ENCODE measurements around the gene RIPOR3.
"Not testable (repeated sequence)": the region's sequence is repeated elsewhere in the genome, so short reads cannot be mapped to it uniquely, and the experiment has no call there.

RIPOR3 gene

DNA sequence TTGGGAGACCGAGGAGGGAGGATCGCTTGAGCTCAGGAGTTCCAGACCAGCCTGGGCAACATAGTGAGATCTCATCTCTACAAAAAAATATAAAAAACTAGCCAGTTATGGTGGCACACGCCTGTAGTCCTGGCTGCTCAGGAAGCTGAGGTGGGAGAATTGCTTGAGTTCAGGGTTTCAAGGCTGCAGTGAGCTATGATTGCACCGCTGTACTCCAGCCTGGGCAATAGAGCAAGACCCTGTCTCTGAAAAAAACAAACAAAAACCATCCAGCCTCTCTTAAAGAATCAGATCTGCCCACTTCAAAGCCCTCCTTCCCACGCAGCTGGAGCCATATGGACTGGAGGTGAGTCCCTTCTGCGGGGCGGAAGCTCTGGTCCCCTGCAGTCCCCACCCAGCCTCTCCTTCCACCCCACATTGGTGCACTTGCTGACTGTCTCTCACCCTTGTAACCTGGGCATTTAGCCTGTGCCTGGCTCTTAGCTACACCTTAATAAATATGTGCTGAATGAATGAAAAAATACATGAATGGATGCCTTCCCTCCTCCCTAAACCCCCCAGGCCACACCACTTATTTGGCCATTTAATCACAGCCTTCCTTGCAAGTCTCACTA is 32.9 kb upstream of the RIPOR3 start:
- DNase-seq (ENCODE audit: extremely low read depth in 1 of 2, low read depth in 1 of 2): no peak

DNA sequence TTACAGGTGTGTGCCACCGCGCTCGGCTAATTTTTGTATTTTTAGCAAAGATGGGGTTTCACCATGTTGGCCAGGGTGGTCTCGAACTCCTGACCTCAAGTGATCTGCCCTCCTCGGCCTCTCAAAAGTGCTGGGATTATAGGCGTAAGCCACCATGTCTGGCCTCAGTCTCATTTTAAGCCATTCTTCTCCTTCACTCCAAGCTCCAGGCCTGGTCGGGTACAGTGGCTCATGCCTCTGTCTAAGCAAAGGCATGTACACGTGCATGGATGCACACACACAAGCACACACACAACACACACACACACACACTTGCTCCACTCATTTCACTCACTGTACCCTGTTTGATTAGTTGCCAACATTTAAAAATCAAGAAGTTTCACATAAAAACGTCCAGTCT is 32.3 kb upstream of the RIPOR3 start:
- no peak for DNase-seq (ENCODE audit: extremely low read depth in 1 of 2, low read depth in 1 of 2)

DNA sequence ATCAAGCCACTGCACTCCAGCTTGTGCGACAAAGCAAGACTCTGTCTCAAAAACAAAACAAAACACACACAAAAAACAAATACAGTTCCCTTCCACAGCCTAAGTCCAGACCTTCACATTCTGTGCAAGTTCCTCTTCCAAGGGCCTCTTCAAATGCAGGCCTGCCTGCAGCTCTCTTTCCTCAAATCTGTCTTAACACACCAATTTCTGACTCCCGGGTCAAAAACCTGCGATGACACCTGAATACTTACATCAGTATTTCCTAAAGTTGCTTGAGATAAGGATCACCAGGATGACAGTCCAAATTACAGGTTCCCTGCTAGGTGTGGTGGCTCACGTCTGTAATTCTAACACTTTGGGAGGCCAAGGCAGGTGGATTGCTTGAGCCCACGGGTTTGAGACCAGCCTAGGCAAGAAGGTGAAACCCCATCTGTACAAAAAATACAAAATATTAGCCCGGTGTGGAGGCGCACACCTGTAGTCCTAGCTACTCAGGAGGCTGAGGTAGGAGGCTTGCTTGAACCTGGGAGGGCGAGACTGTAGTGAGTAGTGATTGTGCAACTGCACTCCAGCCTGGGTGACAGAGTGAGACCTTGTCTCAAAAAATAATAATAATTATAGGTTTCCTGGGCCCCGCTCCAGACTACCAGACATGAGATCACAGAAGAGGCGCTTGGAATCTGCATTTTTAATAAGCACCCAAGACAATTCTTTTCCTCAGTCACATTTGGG is 31.2 kb upstream of the RIPOR3 start:
- no peak for DNase-seq (ENCODE audit: extremely low read depth in 1 of 2, low read depth in 1 of 2)

DNA sequence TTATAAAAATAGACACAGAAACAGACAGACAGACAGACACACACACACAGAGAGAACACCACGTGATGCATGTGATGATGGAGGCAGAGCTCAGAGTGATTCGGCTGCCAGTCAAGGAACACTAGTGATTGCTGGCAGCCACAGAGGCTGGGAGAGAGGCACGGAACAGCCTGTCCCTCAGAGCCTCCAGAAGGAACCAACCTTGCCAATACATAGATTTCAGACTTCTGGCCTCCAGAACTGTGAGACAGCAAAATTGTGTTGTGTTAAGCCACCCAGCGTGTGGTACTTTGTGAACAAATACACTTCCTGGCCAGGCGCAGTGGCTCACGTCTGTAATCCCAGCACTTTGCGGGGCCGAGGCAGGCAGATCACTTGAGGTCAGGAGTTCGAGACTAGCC is 30.5 kb upstream of the RIPOR3 start:
- no peak for DNase-seq (ENCODE audit: extremely low read depth in 1 of 2, low read depth in 1 of 2)

DNA sequence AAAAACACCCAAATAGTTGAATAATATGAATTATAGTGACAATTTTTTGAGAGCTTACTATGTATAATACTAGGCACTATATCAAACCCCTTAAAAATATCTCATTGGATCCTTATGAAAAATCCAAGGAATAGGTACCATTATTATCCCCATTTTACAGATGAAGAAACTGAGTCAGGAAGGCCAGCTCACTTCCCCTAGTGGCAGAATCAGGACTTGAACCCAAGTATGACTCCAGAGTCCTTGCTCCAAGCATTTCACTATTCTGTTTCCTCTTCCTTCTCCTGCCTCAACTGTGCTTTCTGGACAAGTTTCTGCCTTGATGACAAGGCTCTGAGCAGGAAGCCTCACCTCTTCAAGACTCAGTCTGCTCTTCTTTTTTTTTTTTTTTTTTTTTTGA is 29.2 kb upstream of the RIPOR3 start:
- no peak for DNase-seq (ENCODE audit: extremely low read depth in 1 of 2, low read depth in 1 of 2)

DNA sequence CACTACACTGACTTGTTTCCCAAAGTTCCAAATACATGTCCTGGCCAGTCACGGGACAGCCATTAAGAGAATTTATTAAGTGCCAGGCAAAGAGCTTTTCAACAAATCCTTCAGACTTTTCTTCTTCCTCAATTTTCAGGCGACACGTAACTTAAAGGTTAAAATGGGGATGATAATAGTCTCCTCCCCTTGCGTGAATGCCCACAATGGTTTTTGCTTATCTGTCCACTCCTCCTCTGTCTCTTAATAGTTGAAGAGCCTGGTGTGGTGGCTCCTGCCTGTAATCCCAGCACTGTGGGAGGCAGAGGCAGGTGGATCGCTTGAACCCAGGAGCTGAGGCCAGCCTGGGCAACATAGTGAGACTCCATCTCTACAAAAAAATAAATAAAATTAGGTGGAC is 28.7 kb upstream of the RIPOR3 start:
- no peak for DNase-seq (ENCODE audit: extremely low read depth in 1 of 2, low read depth in 1 of 2)

DNA sequence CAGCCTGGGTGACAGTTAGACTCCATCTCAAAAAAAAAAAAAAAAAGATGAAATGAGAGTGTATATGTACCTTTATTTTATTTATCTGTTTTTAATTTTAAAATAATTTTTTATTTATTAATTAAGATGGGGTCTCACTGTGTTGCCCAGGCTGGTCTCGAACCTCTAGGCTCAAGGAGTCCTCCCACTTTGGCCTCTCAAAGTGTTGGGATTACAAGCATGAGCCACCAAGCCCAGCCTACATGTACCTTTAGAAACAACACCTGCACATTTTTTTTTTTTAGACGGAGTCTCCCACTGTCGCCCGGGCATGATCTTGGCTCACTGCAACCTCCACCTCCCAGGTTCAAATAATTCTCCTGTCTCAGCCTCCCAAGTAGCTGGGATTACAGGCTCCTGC is 28.0 kb upstream of the RIPOR3 start:
- DNase-seq (ENCODE audit: extremely low read depth in 1 of 2, low read depth in 1 of 2): no peak

DNA sequence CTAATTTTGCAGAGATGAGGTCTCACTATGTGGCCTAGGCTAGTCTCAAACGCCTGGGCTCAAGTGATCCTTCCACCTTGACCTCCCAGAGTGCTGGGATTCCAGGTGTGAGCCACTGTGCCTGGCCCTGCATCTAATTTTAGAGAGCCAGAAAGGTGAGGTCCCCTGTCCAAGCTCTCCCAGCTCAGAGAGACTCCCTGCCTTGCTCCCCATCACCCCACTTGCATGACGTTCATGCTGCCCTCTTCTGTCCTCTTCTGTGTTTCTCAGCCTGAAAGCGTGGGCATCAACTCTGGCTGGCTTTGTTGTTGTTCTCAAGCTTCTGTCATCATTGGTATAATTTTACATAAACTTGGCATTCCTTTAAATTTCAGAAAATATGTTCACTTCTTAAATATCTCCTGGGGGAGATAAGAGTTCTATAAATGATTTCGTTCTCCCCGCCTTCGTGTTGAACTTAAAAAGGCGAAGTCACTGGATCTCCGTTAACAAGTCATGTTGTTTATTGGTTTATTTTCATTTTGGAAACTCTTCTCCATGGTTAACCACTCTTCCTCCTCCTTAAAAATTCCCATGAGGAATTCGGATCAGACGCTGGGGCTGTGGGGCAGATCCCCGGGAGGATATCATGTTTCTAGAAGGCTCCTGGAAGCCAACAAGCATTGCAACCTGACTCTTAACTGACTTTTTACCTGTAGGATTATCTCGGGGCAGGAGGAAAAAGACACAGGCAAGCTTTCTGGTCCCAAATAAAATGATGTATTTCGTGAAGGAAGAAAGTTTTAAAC is 26.8 kb upstream of the RIPOR3 start:
- DNase-seq (ENCODE audit: extremely low read depth in 1 of 2, low read depth in 1 of 2): no peak

DNA sequence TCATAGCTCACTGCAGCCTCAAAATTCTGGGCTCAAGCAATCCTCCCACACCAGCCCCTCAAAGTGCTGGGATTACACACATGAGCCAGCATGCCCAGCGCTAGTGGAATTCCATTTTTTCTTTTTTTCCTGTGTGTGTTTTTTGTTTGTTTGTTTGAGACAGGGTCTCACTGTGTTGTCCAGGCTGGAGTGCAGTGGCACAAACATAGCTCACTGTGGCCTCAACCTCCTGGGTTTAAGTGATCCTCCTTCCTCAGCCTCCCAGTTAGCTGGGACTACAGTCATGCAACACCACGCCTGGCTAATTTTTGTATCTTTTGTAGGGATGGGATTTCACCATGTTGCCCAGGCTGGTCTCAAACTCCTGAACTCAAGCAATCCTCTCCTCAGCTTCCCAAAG is 26.0 kb upstream of the RIPOR3 start:
- DNase-seq (ENCODE audit: extremely low read depth in 1 of 2, low read depth in 1 of 2): no peak

DNA sequence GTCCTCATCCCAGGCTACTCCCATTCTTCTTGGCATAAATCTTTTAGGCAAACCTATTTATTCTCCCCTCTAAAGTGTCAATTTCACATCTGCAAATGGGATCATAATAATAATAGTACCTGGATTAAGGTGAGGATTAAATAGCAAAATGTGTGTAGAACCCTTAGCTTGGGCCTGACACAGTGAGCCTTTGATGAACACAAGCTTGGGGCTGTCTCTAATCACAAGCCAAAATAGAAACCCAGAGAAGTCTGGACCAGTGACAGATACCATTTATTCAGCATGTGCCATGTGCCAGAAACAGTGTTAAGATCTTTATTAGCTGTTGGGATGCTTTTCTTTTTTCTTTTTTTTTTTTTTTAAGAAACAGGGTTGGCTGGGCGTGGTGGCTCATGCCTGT is 25.2 kb upstream of the RIPOR3 start:
- no peak for DNase-seq (ENCODE audit: extremely low read depth in 1 of 2, low read depth in 1 of 2)

DNA sequence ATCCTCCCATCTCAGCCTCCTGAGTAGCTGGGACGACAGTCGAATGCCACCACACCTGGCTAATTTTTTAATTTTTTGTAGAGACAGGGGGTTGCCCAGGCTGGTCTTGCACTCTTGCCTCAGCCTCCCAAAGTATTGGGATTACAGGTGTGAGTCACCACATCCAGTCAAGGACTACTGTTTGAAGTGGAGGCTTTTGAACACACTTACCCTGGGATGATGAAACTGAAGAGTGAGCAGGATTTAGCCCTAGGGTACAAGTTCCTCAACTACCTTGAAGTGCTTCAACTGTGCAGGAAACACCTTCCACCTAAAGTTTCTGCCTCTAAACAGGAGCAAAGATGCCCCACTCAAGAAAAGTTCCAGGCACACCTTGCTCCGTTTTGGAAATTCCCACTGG is 24.4 kb upstream of the RIPOR3 start:
- no peak for DNase-seq (ENCODE audit: extremely low read depth in 1 of 2, low read depth in 1 of 2)

DNA sequence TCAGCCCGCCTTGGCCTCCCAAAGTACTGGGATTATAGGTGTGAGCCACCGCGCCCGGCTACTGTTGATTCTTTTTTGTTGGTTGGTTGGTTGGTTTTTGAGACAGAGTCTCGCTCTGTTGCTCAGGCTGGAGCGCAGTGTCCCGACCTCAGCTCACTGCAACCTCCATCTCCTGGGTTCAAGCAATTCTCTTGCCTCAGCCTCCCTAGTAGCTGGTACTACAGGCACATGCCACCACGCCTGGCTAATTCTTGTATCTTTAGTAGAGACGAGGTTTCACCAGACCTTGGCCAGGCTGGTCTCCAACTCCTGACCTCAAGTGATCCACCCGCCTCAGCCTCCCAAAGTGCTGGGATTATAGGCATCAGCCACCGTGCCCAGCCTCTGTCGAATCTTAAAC is 23.1 kb upstream of the RIPOR3 start:
- DNase-seq (ENCODE audit: extremely low read depth in 1 of 2, low read depth in 1 of 2): not testable (repeated sequence)

DNA sequence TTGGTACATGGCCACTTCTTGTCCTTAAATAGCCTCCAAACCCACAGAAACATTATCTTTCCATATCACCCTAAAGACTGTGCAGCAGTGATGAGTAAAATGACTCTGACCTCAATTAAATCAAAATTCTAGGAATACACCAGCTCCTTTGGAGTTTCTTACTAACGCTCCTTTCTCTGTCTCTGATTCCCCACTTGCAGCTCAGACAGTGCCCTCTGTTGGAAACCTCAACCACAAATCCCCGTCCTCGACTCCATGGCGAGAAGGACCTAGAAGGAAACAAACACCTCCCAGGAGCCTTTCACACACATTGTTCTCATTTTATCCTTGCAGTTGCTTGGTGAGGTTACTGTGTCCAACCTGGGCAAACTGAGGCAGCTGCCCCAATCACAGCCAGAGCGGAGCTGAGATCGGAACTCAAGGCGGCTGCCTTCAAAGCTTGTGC is 22.3 kb upstream of the RIPOR3 start:
- no peak for DNase-seq (ENCODE audit: extremely low read depth in 1 of 2, low read depth in 1 of 2)

DNA sequence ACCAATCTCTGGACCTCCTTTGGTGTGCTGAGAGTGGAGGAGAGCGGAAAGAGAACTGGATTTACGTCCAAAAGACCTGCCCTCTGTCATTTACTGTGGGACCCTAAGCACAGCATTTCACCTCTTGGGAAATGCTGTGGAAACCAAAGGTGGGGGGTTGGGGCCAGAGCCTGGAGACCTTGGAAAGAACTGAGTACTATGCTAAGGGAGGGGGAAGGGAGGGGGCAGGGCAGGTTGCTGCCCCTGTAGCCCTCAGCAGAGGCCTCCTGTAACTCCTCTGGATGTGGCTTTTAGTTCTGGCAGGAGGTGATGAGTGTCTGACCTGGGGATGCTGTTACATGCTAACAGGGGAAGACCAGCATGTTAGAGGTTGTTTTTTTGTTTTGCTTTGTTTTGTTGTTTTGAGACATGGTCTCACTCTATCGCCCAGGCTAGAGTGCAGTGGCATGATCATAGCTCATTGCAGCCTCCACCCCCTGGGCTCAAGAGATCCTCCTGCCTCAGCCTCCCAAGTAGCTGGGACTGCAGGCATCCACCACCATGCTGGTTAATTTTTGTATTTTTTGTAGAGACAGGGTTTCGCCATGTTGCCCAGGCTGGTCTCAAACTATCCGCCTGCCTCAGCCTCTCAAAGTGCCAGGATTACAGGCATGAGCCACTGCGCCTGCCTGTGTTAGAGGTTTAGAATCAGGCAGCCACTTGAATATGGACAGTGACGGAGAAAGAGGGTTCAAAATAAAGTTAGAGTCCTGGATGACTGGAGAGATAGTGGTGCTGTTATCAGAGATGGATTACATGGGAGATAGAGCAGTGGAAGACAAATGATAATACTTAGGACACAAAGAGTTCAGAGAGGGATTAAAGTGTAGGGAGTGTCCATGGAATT is 21.7 kb upstream of the RIPOR3 start:
- DNase-seq (ENCODE audit: extremely low read depth in 1 of 2, low read depth in 1 of 2): no peak

DNA sequence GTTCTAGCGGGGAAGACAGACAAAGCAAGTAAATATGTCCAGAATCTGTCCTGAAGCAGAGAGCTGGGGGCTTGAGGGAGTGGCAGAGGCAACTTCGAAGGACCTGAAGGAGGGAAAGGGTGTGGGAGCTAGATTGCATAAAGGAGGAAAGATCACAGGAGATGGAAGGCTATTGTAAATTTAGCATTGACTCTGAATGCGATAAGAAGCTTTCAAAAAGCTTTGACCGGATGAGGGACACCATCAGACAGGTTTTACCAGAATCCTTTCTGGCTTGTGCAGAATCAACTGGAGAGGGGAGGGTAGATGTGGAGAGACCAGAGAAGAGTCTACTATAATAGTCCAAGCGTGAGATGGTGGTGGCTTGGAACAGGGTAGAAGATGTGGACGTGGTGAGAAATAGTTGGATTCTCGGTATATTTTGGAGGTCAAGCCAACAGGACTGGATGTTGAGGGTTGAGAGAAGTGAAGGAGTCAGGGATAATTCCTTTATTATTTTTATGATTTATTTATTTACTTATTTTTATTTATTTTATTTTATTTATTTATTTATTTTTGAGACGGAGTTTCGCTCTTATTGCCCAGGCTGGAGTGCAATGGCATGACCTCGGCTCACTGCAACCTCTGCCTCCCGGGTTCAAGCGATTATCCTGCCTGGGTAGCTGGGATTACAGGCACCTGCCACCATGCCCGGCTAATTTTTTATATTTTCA is 19.9 kb upstream of the RIPOR3 start:
- no peak for DNase-seq (ENCODE audit: extremely low read depth in 1 of 2, low read depth in 1 of 2)

DNA sequence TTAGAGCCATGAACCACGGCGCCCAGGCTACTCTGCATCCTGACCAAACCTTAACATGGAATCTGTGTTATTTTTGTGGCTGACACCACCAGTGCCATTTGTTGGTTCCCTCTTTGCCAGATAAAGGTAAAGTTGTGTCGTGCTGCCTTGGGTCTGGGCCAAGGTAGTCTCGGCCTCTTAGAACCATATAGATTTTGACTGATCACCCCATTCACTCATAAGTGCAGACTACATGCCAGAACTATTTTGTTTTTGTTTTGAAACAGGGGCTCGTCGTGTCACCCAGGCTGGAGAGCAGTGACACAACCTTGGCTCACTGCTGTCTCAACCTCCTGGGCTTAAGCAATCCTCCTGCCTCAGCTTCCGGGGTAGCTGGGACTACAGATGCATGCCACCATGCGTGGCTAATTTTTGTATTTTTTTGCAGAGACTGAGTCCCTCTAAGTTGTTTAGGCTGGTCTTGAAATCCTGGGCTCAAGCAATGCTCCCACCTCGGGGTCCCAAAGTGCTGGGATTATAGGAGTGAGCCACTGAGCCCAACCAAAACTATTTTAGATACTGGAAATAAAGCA is 19.2 kb upstream of the RIPOR3 start:
- DNase-seq (ENCODE audit: extremely low read depth in 1 of 2, low read depth in 1 of 2): no peak

DNA sequence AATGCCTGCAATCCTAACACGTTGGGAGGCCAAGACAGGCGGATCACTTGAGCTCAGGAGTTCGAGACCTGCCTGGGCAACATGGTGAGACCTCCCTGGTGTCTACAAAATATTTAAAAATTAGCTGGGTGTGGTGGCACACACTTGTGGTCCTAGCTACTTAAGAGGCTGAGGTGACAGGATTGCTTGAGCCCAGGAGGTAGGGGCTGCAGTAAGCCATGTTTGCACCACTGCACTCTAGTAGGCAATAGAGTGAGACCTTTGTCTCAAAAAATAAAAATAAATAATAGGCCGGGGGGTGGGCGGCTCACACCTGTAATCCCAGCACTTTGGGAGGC is 18.3 kb upstream of the RIPOR3 start:
- DNase-seq (ENCODE audit: extremely low read depth in 1 of 2, low read depth in 1 of 2): no peak

DNA sequence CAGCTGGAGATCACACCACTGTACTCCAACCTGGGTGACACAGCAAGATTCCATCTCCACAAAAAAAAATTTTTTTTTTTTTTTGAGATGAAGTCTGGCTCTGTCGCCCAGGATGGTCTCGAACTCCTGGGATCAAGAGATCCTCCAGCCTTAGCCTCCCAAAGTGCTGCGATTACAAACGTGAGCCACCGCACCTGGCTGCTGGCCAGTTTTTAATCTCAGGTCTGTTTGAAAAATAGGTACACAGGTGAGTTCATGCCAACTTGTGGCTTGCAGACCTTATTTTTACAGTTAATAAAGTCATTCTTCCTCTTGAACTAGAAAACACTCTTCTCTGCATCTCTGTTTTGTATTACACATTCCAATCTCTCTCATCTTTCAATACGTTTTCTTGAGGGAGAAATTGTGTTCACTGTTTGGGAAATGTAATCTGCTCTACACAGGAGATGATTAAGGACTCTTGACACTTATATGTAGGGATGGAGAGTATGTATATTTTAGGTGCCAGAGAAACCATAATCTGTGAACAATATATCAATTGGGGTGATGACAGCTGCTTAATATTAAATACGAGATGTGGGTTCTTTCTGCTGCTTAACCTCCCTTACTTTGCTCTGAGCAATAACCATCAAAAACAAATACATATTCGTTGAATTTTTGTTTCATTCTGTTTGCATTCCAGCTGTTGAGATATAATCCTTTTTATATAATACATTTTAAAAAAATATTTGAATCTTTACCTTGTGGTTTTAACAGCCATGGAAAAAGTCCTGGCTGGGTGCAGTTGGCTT is 17.7 kb upstream of the RIPOR3 start:
- DNase-seq (ENCODE audit: extremely low read depth in 1 of 2, low read depth in 1 of 2): no peak

DNA sequence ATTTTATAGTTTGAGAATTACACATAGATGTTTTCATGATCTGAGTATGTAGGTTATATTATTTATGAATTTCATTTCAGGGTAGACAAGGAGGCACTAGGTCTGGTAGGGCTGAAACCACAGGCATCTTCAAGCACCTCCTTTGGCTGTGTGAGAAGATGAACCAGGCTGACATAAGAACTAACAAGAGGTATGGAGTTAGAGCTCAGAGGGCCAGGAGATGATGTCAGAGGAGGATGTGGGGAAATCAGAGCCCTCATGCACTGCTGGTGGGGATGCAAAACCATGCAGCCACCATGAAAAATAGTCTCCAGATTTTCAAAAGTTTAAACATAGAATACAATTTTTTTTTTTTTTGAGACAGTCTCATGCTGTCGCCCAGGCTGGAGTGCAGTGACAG is 13.6 kb upstream of the RIPOR3 start:
- DNase-seq (ENCODE audit: extremely low read depth in 1 of 2, low read depth in 1 of 2): no peak

Data from activated CD8-positive, alpha-beta memory T cell treated with anti-CD3 and anti-CD28 coated beads for 1 hour (primary cell).